Left renal pelvis (tissue), 4 donors: ENCODE data around the gene BARX1. TPM values are rescaled to one million over a fixed set of nuclear protein-coding genes. Genes with fewer than 3 reads are reported as not detected.
A peak's percentile ranks its signal among the peaks of the same experiment; 100 is the strongest.
"Not testable (repeated sequence)": the region's sequence is repeated elsewhere in the genome, so short reads cannot be mapped to it uniquely, and the experiment has no call there.

Source experiments
- DNase-seq, 4 donors: peaks; one replicate each; pipeline ENCODE4 v3.0.0-alpha.2; 2013; ENCODE audit warnings: low read depth in 4 of 4, low spot score in 3 of 4
- polyA plus RNA-seq, 4 donors: library from polyadenylated mRNA; unstranded; fragments of 120-200 nt; gene quantifications; one replicate each; pipeline ENCODE4 v1.2.1, GENCODE V29; 2013; ENCODE audit not compliant: insufficient read length in 4 of 4

BARX1 gene
- polyA plus RNA-seq, 4 donors, result 0.10 to 0.46 (median 0.24) TPM; not detected in 1

GRCh38 chr9:93967020-93967803 is 12.1 kb upstream of the BARX1 start:
- DNase-seq, result no peak

GRCh38 chr9:93965830-93966577 is 10.8 kb upstream of the BARX1 start:
- no peak for DNase-seq

GRCh38 chr9:93964685-93965084 is 9.5 kb upstream of the BARX1 start:
- DNase-seq, result no peak

GRCh38 chr9:93963969-93964368 is 8.8 kb upstream of the BARX1 start:
- DNase-seq, result no peak

- DNase-seq, result not testable (repeated sequence)
These were observed 8.3 kb upstream of the BARX1 start for GRCh38 chr9:93963489-93963888.

GRCh38 chr9:93962561-93963440 is 7.6 kb upstream of the BARX1 start:
- peak in 3 of 4 donors; percentile 62 to 82 (median 74) for DNase-seq

GRCh38 chr9:93962017-93962416 is 6.9 kb upstream of the BARX1 start:
- DNase-seq, result no peak

GRCh38 chr9:93960971-93961841 is 6.1 kb upstream of the BARX1 start:
- no peak for DNase-seq

- no peak for DNase-seq
These were observed 5.2 kb upstream of the BARX1 start for GRCh38 chr9:93960221-93960970.

GRCh38 chr9:93959739-93960154 is 4.6 kb upstream of the BARX1 start:
- no peak for DNase-seq

- DNase-seq, result no peak
These were observed 3.9 kb upstream of the BARX1 start for GRCh38 chr9:93958819-93959682.

GRCh38 chr9:93958121-93958818 is 3.1 kb upstream of the BARX1 start:
- no peak for DNase-seq

- no peak for DNase-seq
These were observed 1.0 kb upstream of the BARX1 start for GRCh38 chr9:93955981-93956784.

- DNase-seq, result no peak
These were observed 607 bp downstream of the BARX1 start for GRCh38 chr9:93954434-93955061.

- no peak for DNase-seq
These were observed 1.4 kb downstream of the BARX1 start for GRCh38 chr9:93953496-93954433.
